Thyroid gland (tissue), 4 donors: ENCODE results near the gene RIPPLY1. TPM values are rescaled to one million over a fixed set of nuclear protein-coding genes. Genes with fewer than 3 reads are reported as not detected.

Experiments used
- DNase-seq, 2 donors: peaks; one replicate each; pipeline ENCODE4 v3.0.0-alpha.2; 2019
- H3K27ac ChIP-seq, 3 donors: fragments of 200-600 bp; sonication (generic); 1 replicate in 2 of 3; 2 replicates in 1 of 3; pipeline ENCODE4 v1.5.1; 2016 to 2019; ENCODE audit warnings: mild to moderate bottlenecking in 1 of 3, moderate library complexity in 1 of 3
- H3K27me3 ChIP-seq: fragments of 200-600 bp; sonication (generic); one replicate; pipeline ENCODE4 v1.5.1; 2019
- H3K36me3 ChIP-seq, 2 donors: fragments of 200-600 bp; sonication (generic); one replicate each; pipeline ENCODE4 v1.5.1; 2016 to 2019
- H3K4me1 ChIP-seq, 2 donors: fragments of 200-600 bp; sonication (generic); one replicate each; pipeline ENCODE4 v1.5.1; 2017 to 2019
- H3K4me3 ChIP-seq, 3 donors: fragments of 200-600 bp; sonication (generic); replicated peaks in 1 of 3; 1 replicate in 2 of 3; 2 replicates in 1 of 3; pipeline ENCODE4 v1.5.1; 2016; ENCODE audit warnings: mild to moderate bottlenecking in 1 of 3
- H3K9me3 ChIP-seq: fragments of 200-600 bp; sonication (generic); one replicate; pipeline ENCODE4 v1.5.1; 2017
- POLR2A ChIP-seq, 2 donors: fragments of 450-650 bp; IDR thresholded peaks; one replicate each; pipeline ENCODE4 v1.6.1; 2017; ENCODE audit warnings: antibody characterized with exemption in 2 of 2, mild to moderate bottlenecking in 2 of 2, moderate library complexity in 1 of 2
- WGBS, 2 donors: methylation state at CpG; one replicate each; pipeline ENCODE4 v1.1.5; 2017; 5-methylcytosine and 5-hydroxymethylcytosine counted together
- intact Hi-C: fragments of 100-400 bp; cut with DNase I; formaldehyde crosslinking; loops from one replicate; pipeline ENCODE4 v1.15.1; 2023
- total RNA-seq, 4 donors: library from RNA; depleted of rRNA; stranded (reverse); fragments of >200 nt; gene quantifications; one replicate each; pipeline ENCODE4 v1.2.3, GENCODE V29; 2016
- TF ChIP-seq, protein P1 (sequence below), 6 experiments: fragments of 200-600 bp in 3 of 6; fragments of 450-650 bp in 3 of 6; sonication (generic) in 3 of 6; IDR thresholded peaks; one replicate each; pipeline ENCODE4 v1.5.1; 2016 to 2019; ENCODE audit warnings: antibody characterized with exemption in 6 of 6, mild to moderate bottlenecking in 2 of 6, inconsistent platforms in 1 of 6, moderate library complexity in 1 of 6

Gene RIPPLY1
- total RNA-seq, 4 donors from 2014 or later = not detected

DNA sequence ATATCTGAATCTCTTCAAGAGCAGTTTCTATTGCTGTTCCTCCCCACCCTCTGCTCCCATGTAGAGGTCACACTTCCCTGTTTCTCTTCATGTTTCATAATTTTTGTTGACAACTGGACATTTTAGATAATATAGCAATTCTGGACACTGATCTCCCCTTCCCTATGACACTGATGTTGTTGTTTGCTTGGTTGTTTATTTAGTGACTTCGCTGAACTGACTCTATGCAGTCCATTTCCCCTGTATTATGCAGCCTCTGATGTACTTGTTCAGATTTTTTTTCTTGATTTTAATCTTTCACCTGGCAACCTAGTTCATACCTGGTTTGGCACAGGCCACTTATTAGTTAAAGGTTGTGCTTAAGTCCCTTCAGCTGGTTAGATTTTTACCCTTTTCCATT lies 46.2 kb upstream of the RIPPLY1 start:
- Histone ChIP-seq H3K27ac (no peak overlapping the region), H3K4me3 (no peak overlapping the region), H3K36me3 (no peaks in the 10 kb centered on the region), H3K4me1 (no peaks in the 10 kb centered on the region), H3K27me3 (no peaks in the 10 kb centered on the region), H3K9me3 (no peaks in the 10 kb centered on the region)
- DNase-seq = no peak
- intact Hi-C loops = no loop called here
- WGBS, 2 donors = 53 to 70% methylated on average over 1 of the region's 1 CpG
- TF ChIP-seq, protein P1, sequence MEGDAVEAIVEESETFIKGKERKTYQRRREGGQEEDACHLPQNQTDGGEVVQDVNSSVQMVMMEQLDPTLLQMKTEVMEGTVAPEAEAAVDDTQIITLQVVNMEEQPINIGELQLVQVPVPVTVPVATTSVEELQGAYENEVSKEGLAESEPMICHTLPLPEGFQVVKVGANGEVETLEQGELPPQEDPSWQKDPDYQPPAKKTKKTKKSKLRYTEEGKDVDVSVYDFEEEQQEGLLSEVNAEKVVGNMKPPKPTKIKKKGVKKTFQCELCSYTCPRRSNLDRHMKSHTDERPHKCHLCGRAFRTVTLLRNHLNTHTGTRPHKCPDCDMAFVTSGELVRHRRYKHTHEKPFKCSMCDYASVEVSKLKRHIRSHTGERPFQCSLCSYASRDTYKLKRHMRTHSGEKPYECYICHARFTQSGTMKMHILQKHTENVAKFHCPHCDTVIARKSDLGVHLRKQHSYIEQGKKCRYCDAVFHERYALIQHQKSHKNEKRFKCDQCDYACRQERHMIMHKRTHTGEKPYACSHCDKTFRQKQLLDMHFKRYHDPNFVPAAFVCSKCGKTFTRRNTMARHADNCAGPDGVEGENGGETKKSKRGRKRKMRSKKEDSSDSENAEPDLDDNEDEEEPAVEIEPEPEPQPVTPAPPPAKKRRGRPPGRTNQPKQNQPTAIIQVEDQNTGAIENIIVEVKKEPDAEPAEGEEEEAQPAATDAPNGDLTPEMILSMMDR (IDR thresholded peaks at IDR 0.05) = no peak
- no peak for TF ChIP-seq POLR2A (IDR thresholded peaks at IDR 0.05)

DNA sequence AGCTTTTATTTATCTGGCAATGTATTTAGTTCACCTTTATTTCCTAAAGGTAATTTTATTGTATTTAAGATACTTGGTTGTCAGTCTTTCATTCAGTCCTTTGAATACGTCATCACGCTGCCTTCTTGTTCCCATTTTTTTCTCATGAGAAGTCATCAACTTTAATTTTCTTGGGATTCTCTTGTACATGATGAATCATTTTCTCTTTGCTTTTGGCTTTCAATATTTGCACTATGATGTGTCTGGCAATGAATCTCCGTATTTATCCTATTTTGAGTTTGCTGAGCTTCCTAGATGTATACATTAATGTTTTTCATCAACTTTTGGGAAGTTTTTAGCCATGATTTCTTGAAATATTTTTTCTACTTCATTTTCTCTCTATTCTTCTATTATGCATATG lies 45.5 kb upstream of the RIPPLY1 start:
- H3K4me3 ChIP-seq = no peak overlapping the region
- no peaks in the 10 kb centered on the region for H3K9me3 ChIP-seq
- H3K27ac ChIP-seq = no peak overlapping the region
- WGBS, 2 donors = 92 to 98% methylated on average over 3 of the region's 3 CpGs
- TF ChIP-seq, protein P1 (IDR thresholded peaks at IDR 0.05) = no peak
- TF ChIP-seq POLR2A (IDR thresholded peaks at IDR 0.05) = no peak
- no peaks in the 10 kb centered on the region for H3K4me1 ChIP-seq
- no peaks in the 10 kb centered on the region for H3K27me3 ChIP-seq
- no peak for DNase-seq
- intact Hi-C loops = no loop called here
- H3K36me3 ChIP-seq = no peaks in the 10 kb centered on the region

DNA sequence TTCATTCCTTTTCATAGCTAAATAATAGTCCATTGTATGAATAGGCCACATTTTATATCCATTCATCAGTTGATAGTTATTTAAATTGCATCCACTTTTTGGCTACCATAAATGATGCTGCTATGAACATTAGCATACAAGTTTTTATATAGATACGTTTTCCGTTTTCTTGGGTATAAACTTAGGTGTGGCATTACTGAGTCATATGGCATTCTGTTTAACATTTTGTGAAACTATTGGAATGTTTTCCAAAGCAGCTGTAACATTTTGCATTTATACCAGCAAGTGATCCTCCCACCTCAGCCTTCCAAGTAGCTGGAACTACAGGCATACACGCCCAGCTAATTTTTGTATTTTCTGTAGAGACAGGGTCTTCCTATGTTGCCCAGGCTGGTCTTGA lies 43.3 kb upstream of the RIPPLY1 start:
- TF ChIP-seq POLR2A (IDR thresholded peaks at IDR 0.05) = no peak
- TF ChIP-seq, protein P1 (IDR thresholded peaks at IDR 0.05) = no peak
- Histone ChIP-seq H3K4me1 (no peaks in the 10 kb centered on the region), H3K27ac (no peak overlapping the region), H3K9me3 (no peaks in the 10 kb centered on the region), H3K4me3 (no peak overlapping the region), H3K27me3 (no peaks in the 10 kb centered on the region), H3K36me3 (no peaks in the 10 kb centered on the region)
- DNase-seq = no peak
- 92 to 97% methylated on average over 3 of the region's 3 CpGs for WGBS, 2 donors
- intact Hi-C loops = no loop called here

DNA sequence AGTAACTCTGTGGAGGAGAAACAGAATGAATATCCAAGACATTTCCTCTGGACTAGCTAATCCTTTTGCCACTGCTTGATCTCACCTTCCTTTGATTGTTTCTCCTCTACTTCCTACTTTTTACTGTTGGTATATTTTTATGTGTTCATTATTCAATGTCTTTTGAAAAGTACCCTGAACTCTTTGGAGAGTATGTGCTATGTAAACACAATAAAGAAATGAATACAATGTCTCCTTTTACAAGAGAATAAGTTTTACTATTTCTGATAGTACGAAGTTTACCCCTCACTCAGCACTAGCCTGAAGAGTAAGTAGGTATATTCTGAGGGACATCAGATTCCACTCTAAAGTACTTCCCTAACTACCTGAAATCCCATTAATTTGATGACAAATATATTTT lies 36.9 kb upstream of the RIPPLY1 start:
- WGBS, 2 donors = 96% methylated on average over 1 of the region's 1 CpG
- intact Hi-C loops = no loop called here
- no peak for TF ChIP-seq POLR2A (IDR thresholded peaks at IDR 0.05)
- TF ChIP-seq, protein P1 (IDR thresholded peaks at IDR 0.05) = no peak
- Histone ChIP-seq H3K4me1 (no peaks in the 10 kb centered on the region), H3K27me3 (no peaks in the 10 kb centered on the region), H3K36me3 (no peaks in the 10 kb centered on the region), H3K27ac (no peak overlapping the region), H3K9me3 (no peaks in the 10 kb centered on the region), H3K4me3 (no peak overlapping the region)
- DNase-seq = no peak

DNA sequence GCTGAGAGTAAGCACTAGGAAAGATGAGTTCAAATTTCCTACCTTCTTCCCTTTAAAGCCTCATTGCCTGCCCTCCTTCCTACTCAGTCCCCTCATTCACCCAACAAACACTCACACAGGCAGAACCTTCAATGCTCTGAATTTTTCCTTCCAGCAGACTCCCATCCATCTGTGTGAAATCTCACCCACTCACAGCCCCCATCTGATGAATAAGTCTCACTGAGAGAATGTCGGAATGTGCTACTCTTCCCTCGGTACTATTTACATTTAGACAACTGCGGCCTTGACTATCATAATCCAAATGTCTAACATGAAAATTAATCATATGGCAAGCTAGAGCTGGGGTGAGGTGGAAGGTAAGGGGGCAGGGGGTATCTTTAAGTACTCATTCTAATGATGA lies 36.4 kb upstream of the RIPPLY1 start:
- TF ChIP-seq POLR2A (IDR thresholded peaks at IDR 0.05) = no peak
- TF ChIP-seq, protein P1 (IDR thresholded peaks at IDR 0.05) = no peak
- Histone ChIP-seq H3K4me3 (no peak overlapping the region), H3K9me3 (no peaks in the 10 kb centered on the region), H3K27me3 (no peaks in the 10 kb centered on the region), H3K4me1 (no peaks in the 10 kb centered on the region), H3K27ac (no peak overlapping the region), H3K36me3 (no peaks in the 10 kb centered on the region)
- intact Hi-C loops = no loop called here
- WGBS, 2 donors = 92 to 95% methylated on average over 3 of the region's 3 CpGs
- no peak for DNase-seq
